GM18870 (cell line): ENCODE results near the gene RCBTB2.
"Not testable (repeated sequence)": the region's sequence is repeated elsewhere in the genome, so short reads cannot be mapped to it uniquely, and the experiment has no call there.

Experiments
- ATAC-seq: cut with Tn5 transposase; IDR thresholded peaks from one replicate; pipeline ENCODE4 v1.9.1; 2021; ENCODE audit warnings: moderate library complexity; ENCODE audit not compliant: unreplicated experiment

Gene RCBTB2

GRCh38 chr13:48532506-48533499, at the start of gene RCBTB2:
RCBTB2 (minus strand) TSS chr13:48533080; CDS start chr13:48521939, 11,141 bp downstream.
- ATAC-seq = peak; percentile 81

GRCh38 chr13:48582084-48582483, 49.2 kb upstream of the RCBTB2 start:
- no peak for ATAC-seq

GRCh38 chr13:48580896-48581295, 48.0 kb upstream of the RCBTB2 start:
- no peak for ATAC-seq

- ATAC-seq = no peak
These were observed 47.4 kb upstream of the RCBTB2 start for GRCh38 chr13:48580185-48580803.

GRCh38 chr13:48579919-48580180, 47.0 kb upstream of the RCBTB2 start:
- not testable (repeated sequence) for ATAC-seq

- ATAC-seq = peak; percentile 60
These were observed 46.5 kb upstream of the RCBTB2 start for GRCh38 chr13:48579165-48579918.

GRCh38 chr13:48578516-48579164, 45.8 kb upstream of the RCBTB2 start:
- peak; percentile 53 for ATAC-seq

- ATAC-seq = no peak
These were observed 43.6 kb upstream of the RCBTB2 start for GRCh38 chr13:48576448-48577010.

- ATAC-seq = no peak
These were observed 42.2 kb upstream of the RCBTB2 start for GRCh38 chr13:48575031-48575430.

GRCh38 chr13:48574041-48574796, 41.3 kb upstream of the RCBTB2 start:
- no peak for ATAC-seq

- no peak for ATAC-seq
These were observed 40.5 kb upstream of the RCBTB2 start for GRCh38 chr13:48573213-48574007.

- peak; percentile 38 for ATAC-seq
These were observed 38.4 kb upstream of the RCBTB2 start for GRCh38 chr13:48571126-48571913.

- no peak for ATAC-seq
These were observed 37.4 kb upstream of the RCBTB2 start for GRCh38 chr13:48570216-48570828.

- ATAC-seq = no peak
These were observed 36.3 kb upstream of the RCBTB2 start for GRCh38 chr13:48569104-48569666.

- no peak for ATAC-seq
These were observed 35.7 kb upstream of the RCBTB2 start for GRCh38 chr13:48568370-48569103.

GRCh38 chr13:48567515-48568369, 34.9 kb upstream of the RCBTB2 start:
- no peak for ATAC-seq
